H1 (cell line): ENCODE measurements around the gene TIMP3. TPM values are rescaled to one million over a fixed set of nuclear protein-coding genes. Genes with fewer than 3 reads are reported as not detected.

ENCODE experiments used
- GTF2F1 ChIP-seq: IDR thresholded peaks from 2 replicates; pipeline ENCODE4 v1.6.1; 2012; ENCODE audit warnings: low read depth, low read length, improper control_type of control experiment, borderline replicate concordance
- polyA plus RNA-seq, 7 experiments: library from polyadenylated mRNA; depleted of rRNA in 3 of 7; stranded (reverse) in 5 of 7; unstranded in 2 of 7; fragments of >200 nt in 5 of 7; fragments of 200-250 nt in 2 of 7; gene quantifications; 1 replicate in 5 of 7; 2 replicates in 1 of 7; 4 replicates in 1 of 7; pipeline versions ENCODE4 v1.2.1 to v1.2.3, GENCODE V29; 2011 to 2013; ENCODE audit warnings: missing spikeins in 2 of 7, mixed read lengths in 2 of 7
- total RNA-seq: library from RNA; stranded (reverse); fragmentation: NEBNext Ultra II Directional; extraction: Animal tissue kit (Norgen Biotek cat#: 25700); gene quantifications from 2 replicates; pipeline ENCODE4 v1.2.1, GENCODE V29; 2021

Gene TIMP3
- total and polyA plus RNA-seq, 2 of the 8 experiments (the other 6 are each of a cell fraction or from before 2014, with no cell fraction given) = 1.3 to 4.7 TPM

DNA sequence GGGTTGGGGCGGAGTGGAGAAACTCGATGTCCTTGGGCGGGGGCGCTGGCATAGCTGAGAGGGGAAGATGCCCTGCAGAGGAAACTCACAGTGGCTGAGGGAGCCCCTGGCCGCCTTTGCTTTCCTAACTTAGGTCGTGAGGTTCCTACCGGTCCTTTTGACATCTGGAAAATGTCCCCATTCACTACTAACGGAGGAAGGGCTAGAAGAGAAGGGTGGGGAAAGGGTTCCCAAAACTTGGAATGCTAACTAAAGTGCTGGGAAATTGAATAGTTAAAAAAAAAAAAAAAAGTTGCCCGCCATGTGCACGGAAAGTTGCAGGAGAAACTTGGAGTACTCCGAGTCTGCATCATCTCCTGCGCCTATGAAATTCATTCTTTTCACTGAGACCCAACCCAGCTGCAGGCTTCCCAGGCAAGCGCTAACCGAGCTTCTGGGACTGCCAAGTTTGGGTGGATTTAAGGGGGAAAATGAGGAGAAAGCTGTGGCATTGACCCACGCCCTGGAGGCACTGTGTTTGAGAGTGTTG is 796 bp downstream of the TIMP3 start (continued):
- no peak for TF ChIP-seq GTF2F1
